DMS 273 treated with DMSO at 0.1 percent for 48 hours (cell line): ENCODE results near the gene RGS7.
"Not testable (repeated sequence)": the region's sequence is repeated elsewhere in the genome, so short reads cannot be mapped to it uniquely, and the experiment has no call there.

Experiments used
- DNase-seq: peaks from one replicate; lab custom pipeline; 2025; lab: John Stamatoyannopoulos, UW

The RGS7 gene

DNA sequence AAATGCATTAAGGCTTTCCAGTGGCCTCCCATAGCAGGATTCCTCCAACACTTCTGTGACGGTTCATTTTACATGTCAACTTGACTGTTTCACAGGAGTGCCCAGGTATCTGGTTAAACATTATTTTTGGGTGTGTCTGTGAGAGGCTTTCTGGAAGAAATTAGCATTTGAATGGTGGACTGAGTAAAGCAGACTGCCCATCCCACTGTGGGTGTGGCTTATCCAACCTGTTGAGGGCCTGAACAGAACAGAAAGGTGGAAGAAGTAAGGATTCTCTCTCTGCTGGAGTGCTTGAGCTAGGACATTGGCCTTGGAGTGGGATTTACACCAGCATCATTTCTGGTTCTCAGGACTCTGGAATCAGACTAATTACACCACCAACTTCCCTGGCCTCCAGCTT, 85.6 kb downstream of the RGS7 start:
- no peak for DNase-seq

DNA sequence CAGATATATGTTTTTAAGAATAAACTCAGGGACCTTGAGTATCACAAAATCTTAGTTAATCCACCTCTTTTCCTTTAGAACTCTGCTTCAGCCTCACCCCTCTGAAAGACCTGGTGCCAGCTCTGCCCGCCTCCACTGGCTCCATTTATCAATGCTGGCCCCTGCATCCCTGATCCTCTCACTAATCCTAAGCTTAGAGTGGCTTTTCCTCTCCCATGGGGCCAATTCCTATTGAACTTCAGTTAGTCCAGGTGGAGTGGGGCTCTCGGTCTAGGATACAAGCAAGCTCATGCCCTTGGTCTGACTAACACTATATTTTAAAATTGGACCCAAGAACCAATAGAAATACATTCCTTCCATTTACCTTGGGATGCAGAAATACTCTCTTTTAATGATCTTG, 87.0 kb downstream of the RGS7 start:
- no peak for DNase-seq

DNA sequence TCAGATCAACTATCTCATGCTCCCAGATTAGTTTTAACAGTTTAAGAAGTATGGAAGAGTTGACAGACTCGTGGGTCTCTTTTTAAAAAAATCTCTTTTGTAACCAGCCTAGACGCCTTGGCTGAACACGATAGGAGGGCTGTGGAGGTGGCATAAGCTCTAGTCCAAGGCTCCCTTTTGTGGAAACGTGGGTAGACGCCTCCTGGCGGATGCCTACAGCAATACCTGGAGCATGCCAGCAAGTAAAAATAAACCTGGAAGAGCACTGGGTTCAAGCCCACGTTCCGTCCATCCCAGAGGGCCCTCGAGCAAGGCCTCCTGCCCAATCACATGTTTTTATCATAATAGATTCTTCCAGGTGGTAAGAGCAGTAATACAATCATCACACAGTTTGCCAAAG, 87.9 kb downstream of the RGS7 start:
- DNase-seq = no peak

DNA sequence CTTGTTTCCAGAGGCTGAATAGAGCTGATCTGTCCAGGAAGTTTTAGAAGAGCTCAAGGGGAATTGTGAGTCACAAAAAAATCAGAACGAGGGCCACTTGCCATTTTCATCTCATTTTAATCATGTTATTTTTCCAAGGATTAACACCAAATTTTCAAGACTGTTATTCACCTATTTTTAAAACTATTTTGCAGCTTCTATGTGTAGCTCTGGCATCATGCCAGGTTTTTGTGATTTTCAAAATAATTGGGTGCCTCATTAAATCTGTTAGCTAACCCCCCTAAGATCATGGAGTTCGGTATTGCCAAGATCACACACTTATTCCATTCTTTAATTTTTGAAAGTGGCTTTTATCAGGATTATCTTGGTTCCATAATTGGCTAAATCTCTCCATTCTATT, 90.9 kb downstream of the RGS7 start:
- DNase-seq = no peak

DNA sequence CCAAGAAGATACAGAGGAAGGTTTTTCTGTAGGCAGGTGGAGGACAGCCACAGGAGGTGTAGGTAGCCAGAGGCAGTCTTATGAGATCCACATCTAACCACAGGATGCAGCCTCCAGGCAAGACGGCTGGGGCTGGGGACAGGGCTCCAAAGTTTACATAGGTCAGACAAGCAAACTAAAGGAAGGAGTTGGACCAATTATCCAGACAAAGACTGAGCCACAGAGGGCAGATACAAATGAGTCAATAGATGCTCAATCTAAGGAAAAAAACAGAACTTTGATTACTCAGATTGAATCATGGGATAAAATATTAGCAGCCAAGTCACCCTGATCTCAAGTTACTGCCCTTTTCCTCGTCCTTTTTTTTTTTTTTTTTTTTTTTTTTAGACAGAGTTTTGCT, 91.6 kb downstream of the RGS7 start:
- no peak for DNase-seq

DNA sequence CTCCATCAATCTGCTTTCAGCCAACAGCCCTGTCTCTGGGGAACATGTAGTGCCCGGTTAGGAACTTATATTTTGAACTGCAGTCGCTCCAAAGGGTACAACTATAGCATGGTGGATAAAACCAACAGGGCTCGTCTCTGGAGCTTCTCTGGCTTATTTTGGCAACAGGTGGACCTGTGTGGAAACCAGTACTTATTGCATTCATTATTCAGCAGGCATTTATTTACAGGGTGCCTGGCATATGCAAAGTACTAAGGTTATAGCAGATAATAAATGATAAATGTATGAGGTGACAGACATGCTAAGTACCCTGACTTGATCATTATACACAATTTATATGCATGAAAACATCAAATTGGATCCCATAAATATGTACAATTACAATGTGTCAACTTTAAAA, 93.7 kb downstream of the RGS7 start:
- DNase-seq = no peak

DNA sequence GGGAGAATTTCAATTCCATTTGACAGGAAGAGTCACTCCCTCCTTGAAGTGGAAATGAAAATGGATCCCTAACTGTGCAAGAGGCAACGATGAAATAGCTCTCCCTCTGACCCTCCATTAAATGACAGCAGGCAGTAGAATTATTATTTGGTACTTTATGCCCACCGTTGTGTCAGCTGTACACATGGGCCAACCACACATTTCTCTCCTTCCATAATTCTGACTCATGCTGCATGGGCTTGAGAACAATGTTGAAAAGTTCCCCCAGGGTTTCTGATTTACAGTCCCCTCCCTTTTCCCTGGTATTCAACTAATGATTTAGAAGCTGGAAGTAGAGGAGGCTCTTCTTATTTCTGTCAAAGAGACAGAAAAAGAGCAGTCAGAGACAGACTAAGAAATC, 103.5 kb downstream of the RGS7 start:
- DNase-seq = no peak

DNA sequence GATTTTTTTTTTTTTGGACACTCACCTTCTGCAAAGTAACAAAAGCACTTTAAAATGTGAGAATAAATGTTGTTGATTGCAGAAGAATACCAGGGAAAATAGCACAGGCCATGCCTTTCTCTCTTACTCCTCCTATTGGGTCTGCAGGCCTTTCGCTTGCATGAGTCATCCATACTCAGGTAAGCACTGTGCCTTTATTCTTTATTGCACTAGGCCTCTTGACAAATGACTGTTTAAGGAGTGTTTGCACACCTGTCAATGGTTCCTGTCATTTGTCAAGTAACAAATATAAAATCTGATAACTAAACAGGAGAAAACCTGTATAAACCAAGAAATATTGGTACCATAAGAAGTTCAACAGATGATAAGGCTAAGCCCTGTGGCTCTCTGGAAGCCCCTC, 106.5 kb downstream of the RGS7 start:
- no peak for DNase-seq

DNA sequence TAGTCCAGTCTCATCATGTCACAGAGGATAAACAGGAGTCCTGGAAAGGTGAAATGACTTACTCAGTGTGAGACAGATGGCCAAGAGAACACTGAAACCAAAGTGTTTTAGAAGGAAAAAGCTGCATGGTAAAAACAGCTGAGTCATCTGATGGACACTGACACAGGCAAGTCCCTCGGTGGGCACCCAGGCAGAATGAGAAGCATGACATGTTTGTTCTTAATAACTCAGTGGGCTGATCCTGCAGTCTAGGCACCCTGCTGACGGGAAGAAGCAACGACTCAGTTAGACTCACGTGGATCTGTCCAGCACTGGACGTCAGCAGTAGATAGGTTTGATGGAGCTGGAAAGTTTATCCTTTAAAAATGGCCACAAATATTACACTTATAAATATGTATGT, 116.9 kb downstream of the RGS7 start:
- DNase-seq = no peak

DNA sequence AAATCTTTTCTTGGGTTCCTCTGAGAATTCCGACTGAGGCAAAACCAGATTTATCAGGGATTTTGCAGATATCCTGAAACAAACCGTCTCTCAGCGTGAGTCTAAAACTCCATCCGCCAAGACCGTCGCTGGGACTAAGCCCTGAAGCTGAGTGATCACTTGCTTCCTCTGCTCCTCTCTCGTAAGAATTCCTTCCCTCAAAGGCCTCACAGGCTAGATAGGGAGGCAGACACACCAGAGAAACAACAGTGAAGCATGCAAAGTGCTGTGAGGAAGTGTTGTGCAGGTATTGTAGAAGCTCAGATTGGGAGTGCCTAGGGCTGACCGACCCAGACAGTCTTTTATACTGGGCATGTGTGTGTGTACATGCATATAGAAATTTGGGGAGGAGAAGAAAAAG, 119.1 kb downstream of the RGS7 start:
- DNase-seq = no peak

DNA sequence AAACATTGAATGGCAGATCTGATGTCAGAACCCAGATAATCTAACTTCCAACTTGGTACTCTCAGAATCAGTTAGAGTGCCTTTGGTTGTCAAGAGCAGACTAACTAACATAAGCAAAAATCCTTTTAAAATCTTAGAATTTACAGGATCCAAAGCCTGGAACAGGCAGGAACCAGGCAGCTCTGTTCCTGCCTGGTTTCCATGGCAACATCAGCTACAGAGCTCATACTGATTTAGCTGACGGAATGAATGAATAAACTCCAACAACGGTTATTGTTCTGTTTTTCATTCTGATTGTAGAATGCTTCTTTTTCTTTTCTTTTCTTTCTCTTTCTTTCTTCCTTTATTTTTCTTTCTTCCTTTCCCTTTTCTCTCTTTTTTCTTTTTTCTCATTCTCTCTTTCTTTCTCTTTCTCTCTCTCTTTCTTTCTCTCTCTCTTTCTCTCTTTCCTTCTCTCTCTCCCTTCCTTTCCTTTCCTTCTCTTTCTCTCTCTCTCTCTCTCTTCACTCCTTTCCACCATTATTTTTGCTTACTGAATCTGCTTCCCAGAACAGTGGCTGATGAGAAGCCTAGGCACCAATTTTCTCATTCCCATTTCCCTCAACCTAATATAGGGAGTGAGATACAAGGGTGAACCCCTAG, 121.6 kb downstream of the RGS7 start:
- DNase-seq = no peak

DNA sequence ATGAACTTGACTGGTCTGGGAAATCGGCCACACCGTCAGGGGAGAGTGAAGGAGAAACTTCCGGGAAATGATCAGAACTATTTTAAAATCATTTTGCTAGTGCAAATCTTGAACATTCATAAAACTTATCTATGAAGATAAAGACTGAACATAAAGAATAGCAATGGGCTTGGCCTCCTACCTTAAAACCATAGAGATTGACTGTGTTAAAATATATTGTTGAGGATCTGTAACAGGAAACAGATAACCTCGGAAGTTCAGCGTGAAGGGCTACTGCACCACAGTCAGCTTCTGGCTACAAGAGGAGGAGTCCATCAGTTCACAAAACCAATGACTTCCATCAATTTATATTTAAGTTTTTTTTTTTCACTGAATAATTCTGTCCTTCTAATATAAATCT, 127.3 kb downstream of the RGS7 start:
- DNase-seq = no peak

DNA sequence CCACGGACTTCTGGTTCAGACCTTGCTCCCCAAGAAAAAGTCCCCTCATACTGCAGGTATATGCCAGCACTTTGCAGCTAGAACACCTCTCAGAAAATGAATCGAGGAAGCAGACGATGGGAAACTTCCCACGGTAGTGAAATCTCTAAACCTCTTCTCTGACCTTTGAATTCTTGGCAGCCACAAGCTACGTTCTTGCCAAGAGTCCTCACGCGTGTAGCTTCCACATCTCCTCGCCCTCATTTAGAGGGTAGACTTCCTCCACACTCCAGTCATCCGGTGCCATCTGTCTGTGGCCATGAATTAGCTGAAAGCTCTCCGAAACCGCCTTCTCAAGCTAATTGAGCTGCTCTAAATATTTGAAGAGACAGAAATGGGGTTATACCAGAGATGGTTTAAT, 127.8 kb downstream of the RGS7 start:
- DNase-seq = no peak

DNA sequence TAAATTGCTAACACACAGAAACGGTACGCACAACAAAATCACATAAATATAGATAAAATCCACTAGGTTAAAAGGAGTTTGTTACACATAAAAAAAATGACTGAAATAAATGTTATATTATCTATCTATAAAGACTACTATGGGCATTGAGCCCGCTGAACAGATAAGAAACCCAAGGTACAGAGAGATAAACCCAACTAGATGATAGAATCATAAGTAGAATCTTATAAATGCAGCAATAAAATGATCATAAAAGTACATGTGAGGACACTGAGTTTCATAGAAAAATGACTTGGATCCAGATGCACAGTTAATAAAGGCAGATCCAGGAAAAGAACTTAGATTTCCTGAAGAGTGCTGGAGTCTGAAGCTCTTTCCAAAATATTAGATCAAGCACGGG, 128.7 kb downstream of the RGS7 start:
- no peak for DNase-seq

DNA sequence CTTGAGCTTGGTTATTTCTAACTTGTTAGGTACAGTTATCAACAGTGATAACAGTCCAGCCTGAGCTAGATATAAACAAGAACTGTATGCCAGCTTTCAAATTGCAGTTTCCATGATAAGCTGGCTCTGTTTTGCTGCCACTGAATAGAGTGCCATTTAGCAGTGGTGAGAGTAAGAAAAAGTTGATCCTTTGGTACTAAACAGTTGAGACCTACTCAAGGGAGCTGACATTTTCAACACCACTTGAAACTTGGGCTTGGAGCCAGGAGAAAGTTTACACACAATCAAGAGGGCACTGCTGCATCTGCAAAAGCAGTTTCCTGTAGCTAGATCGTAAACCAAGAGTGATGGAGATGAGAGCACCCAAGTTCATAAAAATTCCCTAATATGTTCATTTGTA, 131.3 kb downstream of the RGS7 start:
- no peak for DNase-seq

DNA sequence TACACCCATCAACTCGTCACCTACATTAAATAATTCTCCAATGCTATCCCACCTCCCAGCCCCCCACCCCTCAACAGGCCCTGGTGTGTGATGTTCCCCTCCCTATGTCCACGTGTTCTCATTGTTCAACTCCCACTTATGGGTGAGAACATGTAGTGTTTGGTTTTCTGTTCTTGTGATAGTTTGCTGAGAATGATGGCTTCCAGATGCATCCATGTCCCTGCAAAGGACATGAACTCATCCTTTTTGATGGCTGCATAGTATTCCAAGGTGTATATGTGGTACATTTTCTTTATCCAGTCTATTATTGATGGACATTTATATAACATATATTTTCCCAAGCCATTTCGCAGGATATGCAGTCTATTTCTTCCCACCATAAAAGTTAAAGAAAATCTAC, 132.8 kb downstream of the RGS7 start:
- not testable (repeated sequence) for DNase-seq

DNA sequence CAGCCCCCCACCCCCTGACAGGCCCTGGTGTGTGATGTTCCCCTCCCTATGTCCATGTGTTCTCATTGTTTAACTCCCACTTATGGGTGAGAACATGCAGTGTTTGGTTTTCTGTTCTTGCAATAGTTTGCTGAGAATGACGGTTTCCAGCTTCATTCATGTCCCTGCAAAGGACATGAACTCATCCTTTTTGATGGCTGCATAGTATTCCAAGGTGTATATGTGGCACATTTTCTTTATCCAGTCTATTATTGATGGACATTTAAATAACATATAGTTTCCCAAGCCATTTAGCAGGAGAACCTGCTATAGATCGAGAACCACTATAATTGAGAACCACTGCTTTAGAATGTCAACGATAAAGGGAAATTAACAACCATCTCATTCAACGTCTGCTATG, 134.2 kb downstream of the RGS7 start:
- DNase-seq = not testable (repeated sequence)

DNA sequence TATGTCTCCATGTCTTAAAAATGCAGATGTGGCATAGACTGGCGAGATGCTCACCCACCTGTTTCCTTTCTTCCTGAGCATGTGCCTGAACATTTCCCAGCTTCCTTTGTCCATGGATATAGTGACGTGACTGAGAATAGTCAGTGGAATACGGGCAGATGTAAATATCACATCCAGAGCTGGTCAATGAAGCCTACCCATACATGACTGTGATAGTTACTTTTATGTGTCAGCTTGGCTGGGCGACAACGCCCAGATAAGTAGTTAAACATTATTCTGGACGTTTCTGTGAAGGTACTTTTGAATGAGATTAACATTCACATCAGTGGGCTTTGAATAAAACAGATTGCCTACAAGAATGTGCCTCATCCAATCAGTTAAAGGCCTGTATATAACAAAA, 135.7 kb downstream of the RGS7 start:
- DNase-seq = no peak

DNA sequence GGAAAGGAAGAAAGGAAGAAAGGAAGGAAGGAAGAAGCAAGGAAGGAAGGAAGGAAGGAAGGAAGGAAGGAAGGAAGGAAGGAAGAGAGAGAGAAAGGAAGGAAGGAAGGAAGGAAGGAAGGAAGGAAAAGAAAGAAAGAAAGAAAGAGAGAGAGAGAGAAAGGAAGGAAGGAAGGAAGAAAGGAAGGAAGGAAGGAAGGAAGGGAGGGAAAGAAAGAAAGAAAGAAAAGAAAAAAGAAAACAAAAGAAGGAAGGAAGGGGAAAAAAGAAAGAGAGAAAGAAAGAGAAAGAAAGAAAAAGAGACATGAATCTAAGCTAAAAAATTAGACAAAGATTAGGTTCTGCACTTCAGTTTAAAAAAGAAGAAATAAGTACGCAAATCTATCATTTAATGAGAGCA, 136.1 kb downstream of the RGS7 start:
- not testable (repeated sequence) for DNase-seq

DNA sequence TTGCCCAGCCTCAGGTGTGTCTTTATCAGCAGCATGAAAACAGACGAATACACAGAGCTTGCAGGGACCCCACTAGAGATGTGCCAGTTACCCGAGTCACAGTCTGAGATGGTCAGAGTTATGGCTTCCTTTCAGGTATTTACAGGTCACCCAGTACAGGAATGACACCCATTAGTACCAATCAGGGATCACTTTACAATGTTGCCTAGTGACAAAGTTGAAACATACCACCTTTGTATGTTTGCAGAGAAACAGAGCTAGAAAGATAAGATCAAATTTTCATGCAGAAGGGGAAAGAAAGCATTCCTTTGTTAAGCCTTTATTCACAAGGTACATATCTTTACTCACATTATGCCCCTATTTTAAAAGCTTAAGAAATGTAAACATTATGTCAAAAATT, 137.6 kb downstream of the RGS7 start:
- no peak for DNase-seq

DNA sequence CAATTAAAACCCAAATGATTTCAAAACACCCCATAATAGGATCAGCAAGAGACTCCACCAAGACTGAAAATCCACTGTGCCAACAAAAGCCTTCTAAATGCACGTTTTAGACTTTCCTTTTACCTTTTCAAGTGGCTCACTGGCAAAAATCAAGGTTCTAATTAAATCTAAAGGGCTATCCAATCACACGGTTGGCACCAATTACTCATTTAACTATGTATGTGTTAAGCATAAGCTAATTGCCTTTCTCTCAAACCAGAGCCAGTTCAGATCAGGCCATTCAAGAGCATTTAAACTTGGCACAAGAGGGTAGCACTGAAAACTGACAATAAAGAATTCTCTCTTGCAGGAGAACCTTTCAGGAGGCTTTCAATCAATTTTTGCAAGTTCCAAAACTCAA, 139.5 kb downstream of the RGS7 start:
- DNase-seq = no peak

DNA sequence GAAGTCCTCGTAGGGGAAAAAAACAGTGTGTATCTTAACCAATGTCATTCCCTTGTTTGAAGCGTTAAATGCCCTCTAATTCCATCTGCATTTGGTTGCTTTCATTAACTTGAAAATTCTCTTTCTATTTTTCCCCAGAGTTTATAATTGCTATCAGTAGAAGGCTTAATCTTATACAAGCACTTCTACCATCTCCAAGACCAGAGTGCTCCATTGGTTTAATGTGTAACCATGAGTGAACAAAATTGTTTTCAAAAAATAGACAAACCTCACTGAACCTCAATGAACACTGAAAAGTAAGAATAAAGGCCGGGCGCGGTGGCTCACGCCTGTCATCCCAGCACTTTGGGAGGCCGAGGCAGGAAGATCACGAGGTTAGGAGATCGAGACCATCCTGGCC, 141.3 kb downstream of the RGS7 start:
- no peak for DNase-seq

DNA sequence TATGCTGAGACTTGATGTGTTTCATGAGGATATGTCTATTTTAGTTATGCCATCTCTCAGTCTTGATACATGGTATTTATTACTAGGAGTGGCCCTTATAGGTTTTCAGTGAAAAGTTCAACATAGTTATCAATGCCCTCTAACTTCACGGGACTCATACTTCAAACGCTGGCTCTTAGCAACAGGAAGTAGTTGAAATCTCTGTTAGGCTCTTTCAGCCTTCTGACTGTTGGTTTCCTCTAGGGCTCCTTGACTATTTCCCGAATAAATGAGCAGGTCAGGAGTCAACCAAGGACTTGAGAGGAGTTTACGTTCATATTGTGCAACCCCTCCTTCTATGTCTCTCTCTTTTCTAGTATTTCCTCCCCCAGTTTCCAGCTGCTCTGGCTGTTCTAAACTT, 141.8 kb downstream of the RGS7 start:
- no peak for DNase-seq

DNA sequence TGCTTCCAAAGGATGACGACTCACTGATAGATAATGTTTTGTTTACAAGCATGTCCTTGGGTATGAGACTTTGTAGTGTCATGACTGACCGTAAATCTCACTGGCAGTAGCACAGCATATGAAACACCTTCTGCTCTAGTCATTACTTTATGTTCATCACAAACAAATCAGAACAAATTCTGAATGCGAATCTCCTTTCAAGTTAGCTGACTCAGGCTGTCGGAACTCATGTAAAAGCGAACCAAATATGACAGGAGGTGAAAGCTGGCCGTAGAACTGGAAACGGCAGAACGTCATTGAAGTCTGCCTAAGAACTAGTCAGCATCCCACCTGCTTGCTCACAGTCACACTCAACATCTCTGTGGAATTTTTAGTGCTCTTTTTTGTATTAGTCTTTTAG, 143.9 kb downstream of the RGS7 start:
- no peak for DNase-seq

DNA sequence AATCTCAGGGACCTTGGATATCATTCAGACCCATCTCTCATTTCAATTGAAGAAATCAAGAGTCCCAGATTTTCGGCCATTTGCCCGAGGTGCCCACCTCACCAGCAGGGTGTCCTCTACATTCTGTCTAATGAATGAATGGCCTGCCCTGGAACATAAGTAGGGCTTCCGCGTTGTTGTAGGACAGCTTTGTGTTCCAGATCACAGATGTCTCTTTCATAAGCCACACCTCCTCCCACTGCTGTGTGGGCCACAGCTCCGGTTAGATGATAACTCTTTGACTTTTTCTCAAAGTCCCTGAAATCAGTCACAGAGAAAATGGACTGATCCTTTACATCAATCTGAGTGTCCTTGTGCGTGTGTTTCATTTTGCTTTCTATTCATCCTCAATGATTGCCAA, 144.4 kb downstream of the RGS7 start:
- no peak for DNase-seq
